ENCODE data around the gene BRIP1. TPM values are rescaled to one million over a fixed set of nuclear protein-coding genes. Genes with fewer than 3 reads are reported as not detected.

BRIP1 gene
- total and polyA plus RNA-seq, 10 of the 15 experiments (the other 5 are each of a cell fraction or from before 2014, with no cell fraction given), result 4.0 to 24.2 (median 12.8) TPM

DNA sequence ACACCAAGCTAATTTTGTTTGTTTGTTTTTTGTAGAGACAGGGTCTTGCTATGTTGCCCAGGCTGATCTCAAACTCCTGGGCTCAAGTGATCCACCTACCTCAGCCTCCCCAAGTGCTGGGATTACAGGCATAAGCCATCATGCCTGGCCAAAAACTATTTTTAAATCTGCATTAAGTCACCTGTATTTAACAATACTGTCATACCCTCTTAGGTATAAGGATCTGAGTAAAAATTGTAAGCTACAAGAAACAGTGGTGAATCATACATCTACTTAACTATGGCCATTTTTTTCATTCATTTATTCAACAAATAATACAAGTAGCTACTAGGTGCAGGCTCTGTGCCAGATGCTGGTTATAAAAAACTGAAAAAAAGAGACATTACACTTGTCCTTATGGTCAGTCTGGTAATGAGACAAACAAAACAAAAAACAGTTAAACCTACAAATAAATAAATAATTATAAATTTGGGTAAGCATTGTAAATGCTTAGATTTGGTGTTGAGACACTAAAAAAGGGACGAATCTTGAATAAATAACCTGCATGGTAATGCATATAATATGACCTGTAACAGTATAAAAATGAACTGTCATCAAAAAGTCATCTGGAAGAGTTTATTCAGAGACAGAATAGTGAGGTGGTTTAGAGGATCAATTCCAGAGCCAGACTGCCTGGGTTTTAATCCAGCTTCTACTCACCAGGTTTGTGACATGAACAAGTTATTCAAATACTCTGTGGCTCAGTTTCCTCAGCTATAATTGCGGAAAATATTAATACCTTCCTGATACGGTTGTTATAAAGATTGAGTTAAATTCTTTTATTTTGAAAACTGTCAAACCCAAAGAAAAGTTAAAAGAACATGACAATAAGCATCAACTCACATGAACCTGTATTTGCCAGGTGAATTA, 26.8 kb downstream of the BRIP1 start:
- intact Hi-C loops (cut with micrococcal nuclease; ENCODE audit: unreplicated experiment), result loop anchor here (1.0 kb wide), 2 partner anchors 200 to 424 kb away; no protein-coding TSS in a partner anchor
- no peak overlapping the region for H3K9ac ChIP-seq (ENCODE audit: control insufficient read depth, insufficient read depth, low read length)
- no peak overlapping the region for H3K4me2 ChIP-seq (ENCODE audit: control insufficient read depth, insufficient read depth)
- H3K36me3 ChIP-seq (ENCODE audit: control insufficient read depth in 2 of 2, insufficient read depth in 2 of 2, low read length in 1 of 2), result peaks cover under 1 to 2% of the 10 kb centered on the region in 2 experiments; a peak in 1 of 4 replicates
- CTCF ChIA-PET, result interaction anchor here (0.6 to 2.1 kb wide), 44 partner anchors 9 to 837 kb away, joined by 3 to 83 read pairs (median 4); partner anchors contain the start of gene BRIP1
- no peak for DNase-seq (ENCODE audit: low read depth, low spot score)
- H3K27me3 ChIP-seq (replicated peaks in 1 of 2; ENCODE audit: control insufficient read depth in 2 of 2, insufficient read depth in 2 of 2, low read length in 1 of 2), result no peaks in the 10 kb centered on the region
- RAD21 ChIA-PET (ENCODE audit: unreplicated experiment), result interaction anchor here (0.7 to 2.1 kb wide), 22 partner anchors 8 to 1748 kb away, joined by 3 to 45 read pairs (median 4); no protein-coding TSS in a partner anchor
- H3K27ac ChIP-seq (ENCODE audit: control insufficient read depth, insufficient read depth), result no peak overlapping the region
- no TSS peak for BruUV-seq (replicated peaks)
- no peak overlapping the region for H2AFZ ChIP-seq (ENCODE audit: control insufficient read depth, low read depth, low read length)
- no peak for TF ChIP-seq PRDM15 (CRISPR knock-in tag; IDR thresholded peaks at IDR 0.05)
- TF ChIP-seq CHD2 (IDR thresholded peaks at IDR 0.05; ENCODE audit: borderline replicate concordance, low read depth, low read length), result no peak
- TF ChIP-seq NFXL1 (IDR thresholded peaks at IDR 0.05; ENCODE audit: borderline replicate concordance), result peak; percentile 94
- TF ChIP-seq SPI1 (IDR thresholded peaks at IDR 0.05; ENCODE audit: borderline replicate concordance, insufficient read depth, low read depth, low read length), result no peak
- TF ChIP-seq SUPT20H (IDR thresholded peaks at IDR 0.05; ENCODE audit: borderline replicate concordance, control insufficient read depth, low read depth, low read length), result no peak
- in situ Hi-C loops (cut with MboI), result loop anchor here (5.0 kb wide), 2 partner anchors 199 to 419 kb away; no protein-coding TSS in a partner anchor
- no peaks in the 10 kb centered on the region for H3K79me2 ChIP-seq (ENCODE audit: control insufficient read depth, insufficient read depth, low read length)
- H3K4me3 ChIP-seq, result no peak overlapping the region
- 77% methylated on average over 3 of the region's 3 CpGs for WGBS (ENCODE audit: insufficient coverage, insufficient replicate concordance, low lambda C conversion rate, missing lambda C conversion rate)
- no peaks in the 10 kb centered on the region for H3K4me1 ChIP-seq (ENCODE audit: control insufficient read depth, insufficient read depth, low read length)
- no peak for ATAC-seq
- no peak for FAIRE-seq
- no peaks in the 10 kb centered on the region for H4K20me1 ChIP-seq (ENCODE audit: control insufficient read depth, insufficient read depth)
- SMC1A ChIA-PET (ENCODE audit: uncharacterized antibody, unreplicated experiment), result interaction anchor here (0.6 to 2.1 kb wide), 30 partner anchors 8 to 836 kb away, joined by 3 to 80 read pairs (median 4); no protein-coding TSS in a partner anchor
- H3K9me3 ChIP-seq (replicated peaks; ENCODE audit: control insufficient read depth, insufficient read depth, low read length), result no peaks in the 10 kb centered on the region
- POLR2A ChIA-PET, result interaction anchor here (0.5 to 0.6 kb wide), 2 partner anchors 200 to 228 kb away, joined by 3 to 4 read pairs; no protein-coding TSS in a partner anchor
